DOHH2 (cell line): ENCODE results near the gene CMIP.

Experiments
- H3F3A ChIP-seq: fragments of 200-600 bp; sonication (generic), shearing (Covaris generic); 2 replicates; pipeline ENCODE4 v1.6.0; 2016; ENCODE audit warnings: antibody characterized with exemption, mild to moderate bottlenecking; ENCODE audit not compliant: control insufficient read depth, insufficient read depth
- H3K27ac ChIP-seq: fragments of 200-600 bp; sonication (generic); 2 replicates; pipeline ENCODE4 v1.5.1; 2014; ENCODE audit warnings: low read depth, mild to moderate bottlenecking, low read length, moderate library complexity
- H3K27me3 ChIP-seq: fragments of 200-600 bp; sonication (generic); 2 replicates; pipeline ENCODE4 v1.6.1; 2014; ENCODE audit warnings: mild to moderate bottlenecking, low read length, mixed read lengths; ENCODE audit not compliant: control insufficient read depth
- H3K36me3 ChIP-seq: fragments of 200-600 bp; sonication (generic); 2 replicates; pipeline ENCODE4 v1.6.1; 2014; ENCODE audit warnings: mild to moderate bottlenecking, low read length, moderate library complexity, mixed read lengths; ENCODE audit not compliant: control insufficient read depth
- H3K4me1 ChIP-seq: fragments of 200-600 bp; sonication (generic); 2 replicates; pipeline ENCODE4 v1.6.1; 2014; ENCODE audit warnings: mild to moderate bottlenecking, low read length, mixed read lengths; ENCODE audit not compliant: control insufficient read depth
- H3K4me2 ChIP-seq: fragments of 200-600 bp; sonication (generic); 2 replicates; pipeline ENCODE4 v1.6.0; 2014; ENCODE audit warnings: mild to moderate bottlenecking, low read length, moderate library complexity
- H3K4me3 ChIP-seq: fragments of 200-600 bp; sonication (generic); 2 replicates; pipeline ENCODE4 v1.5.1; 2014; ENCODE audit warnings: mild to moderate bottlenecking, low read length, mixed read lengths
- H3K79me2 ChIP-seq: fragments of 200-600 bp; sonication (generic); 2 replicates; pipeline ENCODE4 v1.6.1; 2014; ENCODE audit warnings: mild to moderate bottlenecking, low read length, mixed read lengths; ENCODE audit not compliant: control insufficient read depth
- H3K9me2 ChIP-seq: fragments of 200-600 bp; sonication (generic); replicated peaks from 2 replicates; pipeline ENCODE4 v1.6.1; 2014; ENCODE audit warnings: mild to moderate bottlenecking, low read length, mixed read lengths; ENCODE audit not compliant: control insufficient read depth
- H3K9me3 ChIP-seq: fragments of 200-600 bp; sonication (generic); 2 replicates; pipeline ENCODE4 v1.6.1; 2014; ENCODE audit warnings: antibody characterized with exemption, low read length, mixed read lengths; ENCODE audit not compliant: control insufficient read depth, insufficient read depth
- H4K20me1 ChIP-seq: fragments of 200-600 bp; sonication (generic); 2 replicates; pipeline ENCODE4 v1.6.0; 2014; ENCODE audit warnings: low read depth, mild to moderate bottlenecking, antibody characterized with exemption, low read length, moderate library complexity; ENCODE audit not compliant: control insufficient read depth, insufficient read depth
- EZH2phosphoT487 ChIP-seq: fragments of 200-600 bp; sonication (generic); IDR thresholded peaks from 2 replicates; pipeline ENCODE4 v1.6.1; 2017; ENCODE audit warnings: borderline replicate concordance, mild to moderate bottlenecking, antibody characterized with exemption, low read length, moderate library complexity, mixed read lengths
- TF ChIP-seq, protein P1 (sequence below): fragments of 200-600 bp; sonication (generic); IDR thresholded peaks from one replicate; pipeline ENCODE4 v1.5.1; 2014; ENCODE audit warnings: antibody characterized with exemption, mild to moderate bottlenecking, low read depth, low read length; ENCODE audit not compliant: poor library complexity, severe bottlenecking

CMIP gene

DNA sequence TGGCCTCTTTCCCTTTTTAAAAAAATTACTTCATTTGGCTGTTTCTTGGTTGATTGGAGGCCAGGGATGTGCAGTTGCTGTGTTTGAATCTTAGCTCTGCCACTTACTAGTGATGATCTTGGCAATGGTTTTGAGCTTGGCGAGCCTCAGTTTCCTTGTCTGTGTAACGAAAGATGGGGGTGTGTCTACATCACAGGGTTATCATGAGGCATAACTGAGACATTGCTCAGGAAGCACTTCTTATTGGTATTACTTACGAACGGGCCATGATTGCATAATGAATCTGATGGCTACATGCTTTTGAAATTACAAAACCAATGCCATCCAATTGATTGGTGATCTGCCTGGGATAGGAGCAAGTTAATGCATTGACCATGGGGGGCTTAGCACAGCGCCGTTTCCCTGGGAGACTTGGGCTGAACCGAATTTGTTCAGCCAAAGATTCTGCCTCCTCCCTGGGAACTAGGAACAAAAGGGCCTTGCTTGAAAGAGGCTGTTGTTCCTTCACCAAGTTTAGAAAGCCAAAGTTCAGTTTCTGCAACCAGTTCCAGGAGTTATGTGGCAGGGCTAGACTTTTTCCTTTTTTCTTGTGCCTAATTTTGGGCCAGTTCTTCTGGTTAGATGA lies 21.9 kb downstream of the CMIP start:
- peaks cover 12% of the 10 kb centered on the region for H3K36me3 ChIP-seq
- H3K4me2 ChIP-seq, result no peak overlapping the region
- no peaks in the 10 kb centered on the region for H3K27me3 ChIP-seq
- H3K9me3 ChIP-seq, result no peaks in the 10 kb centered on the region
- H3K4me1 ChIP-seq, result peaks cover 27% of the 10 kb centered on the region
- peaks cover 90% of the 10 kb centered on the region for H3K79me2 ChIP-seq
- H4K20me1 ChIP-seq, result peaks cover 10% of the 10 kb centered on the region
- H3K4me3 ChIP-seq, result no peak overlapping the region
- H3K27ac ChIP-seq, result no peak overlapping the region
- no peak for TF ChIP-seq EZH2phosphoT487
- TF ChIP-seq, protein P1, sequence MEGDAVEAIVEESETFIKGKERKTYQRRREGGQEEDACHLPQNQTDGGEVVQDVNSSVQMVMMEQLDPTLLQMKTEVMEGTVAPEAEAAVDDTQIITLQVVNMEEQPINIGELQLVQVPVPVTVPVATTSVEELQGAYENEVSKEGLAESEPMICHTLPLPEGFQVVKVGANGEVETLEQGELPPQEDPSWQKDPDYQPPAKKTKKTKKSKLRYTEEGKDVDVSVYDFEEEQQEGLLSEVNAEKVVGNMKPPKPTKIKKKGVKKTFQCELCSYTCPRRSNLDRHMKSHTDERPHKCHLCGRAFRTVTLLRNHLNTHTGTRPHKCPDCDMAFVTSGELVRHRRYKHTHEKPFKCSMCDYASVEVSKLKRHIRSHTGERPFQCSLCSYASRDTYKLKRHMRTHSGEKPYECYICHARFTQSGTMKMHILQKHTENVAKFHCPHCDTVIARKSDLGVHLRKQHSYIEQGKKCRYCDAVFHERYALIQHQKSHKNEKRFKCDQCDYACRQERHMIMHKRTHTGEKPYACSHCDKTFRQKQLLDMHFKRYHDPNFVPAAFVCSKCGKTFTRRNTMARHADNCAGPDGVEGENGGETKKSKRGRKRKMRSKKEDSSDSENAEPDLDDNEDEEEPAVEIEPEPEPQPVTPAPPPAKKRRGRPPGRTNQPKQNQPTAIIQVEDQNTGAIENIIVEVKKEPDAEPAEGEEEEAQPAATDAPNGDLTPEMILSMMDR, result no peak
- no peaks in the 10 kb centered on the region for H3K9me2 ChIP-seq
- H3F3A ChIP-seq, result peaks cover 14% of the 10 kb centered on the region

DNA sequence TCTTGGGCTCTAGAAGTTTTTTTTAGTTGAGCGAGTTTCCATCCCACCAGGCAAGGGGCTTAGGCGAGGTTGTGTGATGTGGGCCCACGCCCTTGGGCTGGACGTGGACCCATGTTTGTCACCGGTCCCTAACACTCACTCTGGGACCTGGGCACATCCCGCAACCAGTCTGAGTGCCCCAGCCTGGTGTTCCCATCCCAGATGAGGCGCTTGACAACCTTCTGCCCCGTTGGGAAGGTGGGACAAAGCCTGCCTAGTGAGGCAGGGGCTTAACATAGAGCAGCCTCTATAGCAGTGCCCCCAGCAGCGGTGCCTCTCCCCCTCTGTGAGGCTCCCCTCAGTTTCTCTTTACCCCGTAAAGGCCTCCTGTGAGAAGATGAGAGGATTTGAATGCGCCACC lies 22.5 kb downstream of the CMIP start:
- no peaks in the 10 kb centered on the region for H3K9me3 ChIP-seq
- H3K36me3 ChIP-seq, result peaks cover 12% of the 10 kb centered on the region
- H3K27ac ChIP-seq, result no peak overlapping the region
- no peaks in the 10 kb centered on the region for H3K27me3 ChIP-seq
- H3K79me2 ChIP-seq, result peaks cover 90% of the 10 kb centered on the region
- H3K4me2 ChIP-seq, result no peak overlapping the region
- H3K9me2 ChIP-seq, result no peaks in the 10 kb centered on the region
- H4K20me1 ChIP-seq, result peaks cover 10% of the 10 kb centered on the region
- H3F3A ChIP-seq, result peaks cover 14% of the 10 kb centered on the region
- peaks cover 27% of the 10 kb centered on the region for H3K4me1 ChIP-seq
- no peak overlapping the region for H3K4me3 ChIP-seq
- TF ChIP-seq, protein P1, result no peak
- TF ChIP-seq EZH2phosphoT487, result no peak

- TF ChIP-seq EZH2phosphoT487, result no peak
- TF ChIP-seq, protein P1, result no peak
- H3K27ac ChIP-seq, result no peak overlapping the region
- no peak overlapping the region for H3K4me3 ChIP-seq
- no peaks in the 10 kb centered on the region for H3K9me3 ChIP-seq
- no peaks in the 10 kb centered on the region for H3K27me3 ChIP-seq
- no peaks in the 10 kb centered on the region for H3K9me2 ChIP-seq
- H4K20me1 ChIP-seq, result peaks cover 10% of the 10 kb centered on the region
- peaks cover 91% of the 10 kb centered on the region for H3K79me2 ChIP-seq
- peaks cover 12% of the 10 kb centered on the region for H3K36me3 ChIP-seq
- peaks cover 27% of the 10 kb centered on the region for H3K4me1 ChIP-seq
- peaks cover 14% of the 10 kb centered on the region for H3F3A ChIP-seq
- no peak overlapping the region for H3K4me2 ChIP-seq
Observed at GRCh38 chr16:81467815-81468214, 23.2 kb downstream of the CMIP start.
